ENCODE measurements around the gene TMEM125. TPM values are rescaled to one million over a fixed set of nuclear protein-coding genes. Genes with fewer than 3 reads are reported as not detected.

Gene TMEM125
- total RNA-seq, 1 donor from 2014 or later: 15.7 TPM

GRCh38 chr1:43267818-43268425, 1.9 kb upstream of the TMEM125 start:
- Histone ChIP-seq H3K27me3 (ENCODE audit: control insufficient read depth, insufficient read depth, low read length) (peaks cover 14% of the 10 kb centered on the region), H3K36me3 (ENCODE audit: control insufficient read depth, insufficient read depth, low read length) (no peaks in the 10 kb centered on the region), H3K4me3 (ENCODE audit: low read depth, low read length) (no peak overlapping the region)
- DNase-seq (ENCODE audit: low read depth): no peak
- TF ChIP-seq, protein P1, sequence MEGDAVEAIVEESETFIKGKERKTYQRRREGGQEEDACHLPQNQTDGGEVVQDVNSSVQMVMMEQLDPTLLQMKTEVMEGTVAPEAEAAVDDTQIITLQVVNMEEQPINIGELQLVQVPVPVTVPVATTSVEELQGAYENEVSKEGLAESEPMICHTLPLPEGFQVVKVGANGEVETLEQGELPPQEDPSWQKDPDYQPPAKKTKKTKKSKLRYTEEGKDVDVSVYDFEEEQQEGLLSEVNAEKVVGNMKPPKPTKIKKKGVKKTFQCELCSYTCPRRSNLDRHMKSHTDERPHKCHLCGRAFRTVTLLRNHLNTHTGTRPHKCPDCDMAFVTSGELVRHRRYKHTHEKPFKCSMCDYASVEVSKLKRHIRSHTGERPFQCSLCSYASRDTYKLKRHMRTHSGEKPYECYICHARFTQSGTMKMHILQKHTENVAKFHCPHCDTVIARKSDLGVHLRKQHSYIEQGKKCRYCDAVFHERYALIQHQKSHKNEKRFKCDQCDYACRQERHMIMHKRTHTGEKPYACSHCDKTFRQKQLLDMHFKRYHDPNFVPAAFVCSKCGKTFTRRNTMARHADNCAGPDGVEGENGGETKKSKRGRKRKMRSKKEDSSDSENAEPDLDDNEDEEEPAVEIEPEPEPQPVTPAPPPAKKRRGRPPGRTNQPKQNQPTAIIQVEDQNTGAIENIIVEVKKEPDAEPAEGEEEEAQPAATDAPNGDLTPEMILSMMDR (IDR thresholded peaks at IDR 0.05; ENCODE audit: insufficient read depth, low read length, poor library complexity, severe bottlenecking): no peak

DNA sequence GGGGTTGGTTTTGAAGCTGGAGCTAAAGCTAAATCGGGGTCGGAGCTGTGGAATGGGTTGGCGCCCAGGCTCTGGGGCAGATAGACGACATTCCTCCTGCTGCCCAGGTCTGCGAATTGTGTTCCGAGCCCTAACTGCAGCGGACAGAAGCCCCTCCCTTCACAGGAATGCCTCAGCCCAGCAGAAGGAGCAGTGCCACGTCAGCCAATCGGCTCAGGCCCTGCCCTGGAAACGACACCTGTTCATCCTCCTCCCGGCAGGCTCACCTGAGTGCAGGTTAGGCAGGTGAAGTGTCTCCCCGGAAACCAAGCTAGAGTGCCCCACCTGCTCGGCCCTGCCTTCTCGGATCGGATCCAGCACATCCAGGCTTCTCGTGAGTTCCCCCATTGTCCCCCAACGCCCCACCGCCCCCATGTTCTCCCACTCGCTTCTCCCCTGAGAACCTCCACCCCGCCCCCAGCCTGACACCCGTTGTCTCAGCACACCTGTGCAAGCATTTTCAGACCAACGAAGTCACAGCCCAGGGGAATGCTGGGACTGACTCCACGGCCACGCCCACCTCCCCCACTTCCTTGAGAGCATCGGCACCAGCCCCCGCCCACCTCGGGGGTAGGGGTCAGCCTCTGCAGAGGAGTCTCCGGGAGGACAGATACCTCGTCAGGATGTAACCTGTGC, 775 bp downstream of the TMEM125 start:
- DNase-seq (ENCODE audit: low read depth): no peak
- TF ChIP-seq, protein P1 (IDR thresholded peaks at IDR 0.05; ENCODE audit: insufficient read depth, low read length, poor library complexity, severe bottlenecking): no peak
- Histone ChIP-seq H3K4me3 (ENCODE audit: low read depth, low read length) (peak overlapping the region; percentile 34), H3K27me3 (ENCODE audit: control insufficient read depth, insufficient read depth, low read length) (peaks cover 14% of the 10 kb centered on the region), H3K36me3 (ENCODE audit: control insufficient read depth, insufficient read depth, low read length) (no peaks in the 10 kb centered on the region)

DNA sequence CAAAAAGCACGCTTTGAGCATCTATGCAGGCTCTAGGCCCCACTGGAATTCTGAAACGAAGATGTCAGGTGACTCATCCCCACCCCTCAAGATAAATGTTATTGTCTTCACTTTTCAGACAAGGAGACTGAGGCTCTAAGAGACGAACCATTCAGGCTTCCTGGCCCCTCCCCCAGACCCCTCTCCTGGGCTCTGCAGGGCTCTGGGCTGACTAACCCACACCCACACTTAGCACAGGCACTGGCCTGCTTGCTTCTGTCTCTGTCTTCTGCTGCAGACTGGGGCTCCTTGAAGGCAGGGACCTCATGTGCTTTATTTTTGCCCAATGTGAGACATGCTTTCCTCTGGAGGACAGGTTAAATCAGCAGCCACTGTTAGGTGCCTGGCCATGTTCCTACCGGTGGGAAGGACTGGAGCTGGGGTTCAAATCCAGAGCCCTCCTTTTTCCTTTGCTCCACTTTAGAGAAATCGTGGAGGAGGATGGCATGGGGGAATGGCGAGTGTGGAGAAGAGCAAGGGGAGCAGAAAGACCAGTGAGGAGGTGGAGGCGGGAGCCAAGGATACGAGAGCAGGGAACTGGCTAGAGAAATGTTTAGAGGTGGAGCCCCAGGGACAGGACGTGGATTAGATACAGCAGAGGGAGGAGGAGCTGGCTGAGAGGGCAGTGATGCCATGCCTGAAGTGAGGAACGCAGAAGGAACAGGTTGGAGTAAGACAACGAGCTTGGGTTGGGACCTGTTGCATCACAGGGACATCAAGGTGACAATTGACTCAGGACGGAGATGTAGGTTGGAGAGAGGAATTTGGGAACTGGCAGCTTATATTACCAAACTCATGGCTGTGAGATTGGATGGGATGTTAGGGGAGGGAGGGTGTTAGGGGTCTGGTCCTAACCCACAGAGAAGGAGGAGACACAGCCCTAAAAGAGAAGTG, 1.7 kb downstream of the TMEM125 start:
- TF ChIP-seq, protein P1 (IDR thresholded peaks at IDR 0.05; ENCODE audit: insufficient read depth, low read length, poor library complexity, severe bottlenecking): no peak
- H3K27me3 ChIP-seq (ENCODE audit: control insufficient read depth, insufficient read depth, low read length): peaks cover 14% of the 10 kb centered on the region
- no peaks in the 10 kb centered on the region for H3K36me3 ChIP-seq (ENCODE audit: control insufficient read depth, insufficient read depth, low read length)
- no peak for DNase-seq (ENCODE audit: low read depth)
- peak overlapping the region; percentile 34 for H3K4me3 ChIP-seq (ENCODE audit: low read depth, low read length)

DNA sequence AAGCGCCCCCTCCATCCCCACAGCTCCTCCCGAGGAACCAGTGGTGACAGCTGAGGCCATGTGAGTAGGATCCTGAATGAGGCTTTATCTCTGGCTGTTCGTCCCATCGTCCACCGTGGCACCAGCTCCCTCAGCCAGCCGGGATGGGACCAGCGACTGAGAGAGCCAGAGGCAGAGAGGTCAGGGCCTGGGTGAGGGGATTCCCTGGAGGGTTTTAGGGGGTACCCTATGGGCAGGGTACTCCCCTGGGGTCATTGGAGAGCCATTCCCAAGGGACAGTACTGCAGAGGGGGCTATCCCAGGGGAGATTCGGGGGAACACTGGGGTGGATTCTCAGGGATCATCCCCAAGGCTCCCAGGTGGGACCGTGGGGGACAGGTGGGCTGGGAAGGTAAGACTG, 2.4 kb downstream of the TMEM125 start:
- DNase-seq (ENCODE audit: low read depth): no peak
- Histone ChIP-seq H3K4me3 (ENCODE audit: low read depth, low read length) (no peak overlapping the region), H3K27me3 (ENCODE audit: control insufficient read depth, insufficient read depth, low read length) (peaks cover 14% of the 10 kb centered on the region), H3K36me3 (ENCODE audit: control insufficient read depth, insufficient read depth, low read length) (no peaks in the 10 kb centered on the region)
- TF ChIP-seq, protein P1 (IDR thresholded peaks at IDR 0.05; ENCODE audit: insufficient read depth, low read length, poor library complexity, severe bottlenecking): no peak

DNA sequence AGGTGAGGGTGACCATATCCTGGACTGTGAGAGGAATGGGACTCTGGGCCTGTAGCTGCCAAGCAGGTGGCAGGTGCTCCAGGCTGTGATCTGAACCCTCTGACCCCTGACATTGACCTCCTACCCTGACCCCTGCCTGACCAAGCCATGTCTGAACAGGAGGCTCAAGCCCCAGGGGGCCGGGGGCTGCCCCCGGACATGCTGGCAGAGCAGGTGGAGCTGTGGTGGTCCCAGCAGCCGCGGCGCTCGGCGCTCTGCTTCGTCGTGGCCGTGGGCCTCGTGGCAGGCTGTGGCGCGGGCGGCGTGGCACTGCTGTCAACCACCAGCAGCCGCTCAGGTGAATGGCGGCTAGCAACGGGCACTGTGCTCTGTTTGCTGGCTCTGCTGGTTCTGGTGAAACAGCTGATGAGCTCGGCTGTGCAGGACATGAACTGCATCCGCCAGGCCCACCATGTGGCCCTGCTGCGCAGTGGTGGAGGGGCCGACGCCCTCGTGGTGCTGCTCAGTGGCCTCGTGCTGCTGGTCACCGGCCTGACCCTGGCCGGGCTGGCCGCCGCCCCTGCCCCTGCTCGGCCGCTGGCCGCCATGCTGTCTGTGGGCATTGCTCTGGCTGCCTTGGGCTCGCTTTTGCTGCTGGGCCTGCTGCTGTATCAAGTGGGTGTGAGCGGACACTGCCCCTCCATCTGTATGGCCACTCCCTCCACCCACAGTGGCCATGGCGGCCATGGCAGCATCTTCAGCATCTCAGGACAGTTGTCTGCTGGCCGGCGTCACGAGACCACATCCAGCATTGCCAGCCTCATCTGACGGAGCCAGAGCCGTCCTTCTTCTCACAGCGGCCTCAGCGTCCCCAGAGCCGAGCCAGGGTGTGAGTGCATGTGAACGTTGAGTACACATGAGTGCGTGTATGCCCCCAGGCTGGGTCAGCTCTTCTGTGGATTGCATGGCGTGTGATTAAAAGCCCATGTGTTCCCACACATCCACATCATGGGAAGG, 3.1 kb downstream of the TMEM125 start:
- Histone ChIP-seq H3K36me3 (ENCODE audit: control insufficient read depth, insufficient read depth, low read length) (no peaks in the 10 kb centered on the region), H3K4me3 (ENCODE audit: low read depth, low read length) (no peak overlapping the region), H3K27me3 (ENCODE audit: control insufficient read depth, insufficient read depth, low read length) (peaks cover 11% of the 10 kb centered on the region)
- DNase-seq (ENCODE audit: low read depth): no peak
- TF ChIP-seq, protein P1 (IDR thresholded peaks at IDR 0.05; ENCODE audit: insufficient read depth, low read length, poor library complexity, severe bottlenecking): no peak

All from kidney epithelial cell (primary cell).